Activated naive CD8-positive, alpha-beta T cell treated with anti-CD3 and anti-CD28 coated beads, Interleukin-2, amount 50 U/mL, for 16 hours (primary cell): ENCODE measurements around the gene RHOA.

Experiments
- DNase-seq: peaks from one replicate; pipeline ENCODE4 v3.0.0-alpha.2; 2020; ENCODE audit warnings: low read depth, low spot score

RHOA gene

GRCh38 chr3:49411968-49412631, at the start of gene RHOA, which contains the start of gene TCTA:
Gene RHOA, minus strand, starts transcription at chr3:49411976. Its CDS starts 36,387 bp downstream, at chr3:49375589.
Gene TCTA, plus strand, starts transcription at chr3:49412423. Its CDS starts 4 bp downstream, at chr3:49412427.
- DNase-seq, result peak; percentile 94

DNA sequence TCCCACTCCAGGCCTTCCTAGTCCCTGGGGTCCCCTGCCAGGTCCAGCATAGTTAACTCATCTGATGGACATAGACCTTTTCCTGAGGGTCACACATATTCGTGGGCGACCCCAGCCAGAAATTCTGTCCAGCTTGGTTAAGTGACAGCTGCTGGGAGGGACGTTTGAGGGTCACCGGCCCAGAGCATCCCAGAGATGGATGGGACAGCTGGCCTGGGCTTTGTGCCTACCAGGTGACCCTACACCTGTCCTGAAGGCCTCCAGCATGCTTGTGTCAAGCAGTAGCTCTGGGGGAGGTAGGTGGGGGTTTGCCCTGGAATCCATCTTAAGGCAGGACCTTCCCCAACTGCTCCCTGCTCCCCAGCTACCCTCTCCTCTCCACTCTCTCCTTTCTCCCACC, 49.2 kb upstream of the RHOA start:
- no peak for DNase-seq

- DNase-seq, result no peak
Observed at GRCh38 chr3:49460188-49460890, 48.6 kb upstream of the RHOA start.

- no peak for DNase-seq
Observed at GRCh38 chr3:49456466-49456865, 44.7 kb upstream of the RHOA start.

GRCh38 chr3:49454898-49455681, 43.3 kb upstream of the RHOA start:
- no peak for DNase-seq

DNA sequence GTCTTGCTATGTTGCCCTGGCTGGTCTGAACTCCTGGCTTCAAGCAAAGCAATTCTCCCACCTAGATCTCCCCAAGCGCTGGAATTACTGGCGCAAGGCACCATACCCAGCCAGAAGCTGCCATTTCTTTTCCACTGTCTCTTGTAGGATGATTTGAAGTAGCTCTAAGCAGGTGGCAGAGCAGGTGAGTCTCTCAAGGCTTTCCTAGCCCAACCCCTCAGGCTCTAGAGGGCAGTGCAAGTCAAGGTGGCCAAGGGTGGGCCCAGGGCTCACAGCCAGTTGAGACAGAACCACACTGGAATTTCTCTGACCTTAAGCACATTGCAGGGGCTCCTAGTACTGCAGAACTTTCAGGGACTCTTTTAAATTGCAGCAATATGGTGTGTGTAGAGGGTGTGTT, 42.7 kb upstream of the RHOA start:
- DNase-seq, result no peak

- no peak for DNase-seq
Observed at GRCh38 chr3:49453621-49454020, 41.8 kb upstream of the RHOA start.

DNA sequence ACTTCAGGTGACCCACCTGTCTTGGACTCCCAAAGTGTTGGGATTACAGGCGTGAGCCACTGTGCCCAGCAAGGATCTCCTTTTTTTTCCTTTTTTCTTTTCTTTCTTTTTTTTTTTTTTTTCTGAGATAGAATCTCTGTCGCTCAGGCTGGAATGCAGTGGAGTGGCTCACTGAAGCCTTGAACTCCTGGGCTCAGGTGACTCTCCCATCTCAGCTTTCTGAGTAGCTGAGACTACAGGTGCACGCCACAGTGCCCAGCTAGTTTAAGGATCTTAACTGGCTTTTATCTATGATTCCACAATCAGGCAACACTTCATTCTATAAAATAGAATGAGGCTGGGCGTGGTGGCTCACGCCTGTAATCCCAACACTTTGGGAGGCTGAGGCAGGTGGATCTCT, 33.6 kb upstream of the RHOA start:
- no peak for DNase-seq

DNA sequence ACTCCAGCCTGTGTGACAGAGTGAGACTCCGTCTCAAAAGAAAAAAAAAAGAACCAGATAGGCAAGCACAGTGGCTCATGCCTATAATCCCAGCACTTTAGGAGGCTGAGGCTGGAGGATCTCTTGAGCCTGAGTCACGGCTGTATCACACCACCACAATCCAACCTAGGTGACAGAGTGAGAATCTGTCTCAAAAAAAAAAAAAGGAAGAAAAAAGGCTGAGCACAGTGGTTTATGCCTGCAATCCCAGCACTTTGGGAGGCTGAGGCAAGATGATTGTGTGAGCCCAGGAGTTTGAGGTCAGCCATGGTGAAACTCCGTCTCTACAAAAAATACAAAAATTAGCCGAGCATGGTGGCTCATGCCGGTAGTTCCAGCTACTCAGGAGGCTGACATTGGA, 23.0 kb upstream of the RHOA start:
- DNase-seq, result no peak

DNA sequence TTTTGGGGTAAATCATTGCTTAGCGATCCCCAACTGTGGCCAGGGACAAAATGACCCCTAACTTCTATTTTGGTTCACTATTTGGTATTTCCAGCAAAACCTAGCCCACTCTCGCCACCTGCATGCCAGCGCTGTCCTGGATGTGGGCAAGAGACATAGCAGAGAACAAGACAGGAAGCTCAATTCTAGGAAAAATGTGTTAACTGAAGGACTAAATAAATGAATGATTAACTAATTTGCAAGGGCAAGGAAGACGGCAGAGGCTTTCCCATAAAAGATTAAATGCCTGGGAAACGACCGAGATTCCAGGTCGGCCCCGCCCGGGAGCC, 16.9 kb upstream of the RHOA start:
- DNase-seq, result no peak

- DNase-seq, result no peak
Observed at GRCh38 chr3:49427586-49427985, 15.8 kb upstream of the RHOA start.

DNA sequence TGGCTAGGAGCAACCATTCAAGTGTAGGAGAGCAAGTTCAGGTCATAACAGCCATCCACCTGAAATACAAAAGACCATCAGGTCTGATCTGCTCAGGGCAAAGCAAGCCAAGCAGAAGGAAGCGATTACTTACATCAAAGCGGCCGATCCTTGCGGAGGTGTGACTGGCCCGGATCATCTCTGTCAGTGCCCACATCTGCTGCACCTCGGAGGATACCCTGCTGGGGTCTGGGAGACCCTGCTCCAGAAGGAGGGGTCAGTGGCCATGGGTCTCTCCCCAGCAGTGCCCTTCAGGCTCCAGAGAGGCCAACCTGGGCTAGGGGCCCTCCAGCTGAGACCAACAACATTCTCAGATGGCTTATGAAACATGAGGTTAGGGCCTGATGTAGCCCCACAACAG, 13.0 kb upstream of the RHOA start:
- no peak for DNase-seq

GRCh38 chr3:49422379-49423248, 10.8 kb upstream of the RHOA start, which contains the start of gene AMT:
Gene AMT, minus strand, starts transcription at chr3:49422473. Its CDS starts 23 bp downstream, at chr3:49422450.
- no peak for DNase-seq

GRCh38 chr3:49421890-49422378, 10.2 kb upstream of the RHOA start:
- no peak for DNase-seq

- no peak for DNase-seq
Observed at GRCh38 chr3:49417516-49418120, 5.8 kb upstream of the RHOA start.

DNA sequence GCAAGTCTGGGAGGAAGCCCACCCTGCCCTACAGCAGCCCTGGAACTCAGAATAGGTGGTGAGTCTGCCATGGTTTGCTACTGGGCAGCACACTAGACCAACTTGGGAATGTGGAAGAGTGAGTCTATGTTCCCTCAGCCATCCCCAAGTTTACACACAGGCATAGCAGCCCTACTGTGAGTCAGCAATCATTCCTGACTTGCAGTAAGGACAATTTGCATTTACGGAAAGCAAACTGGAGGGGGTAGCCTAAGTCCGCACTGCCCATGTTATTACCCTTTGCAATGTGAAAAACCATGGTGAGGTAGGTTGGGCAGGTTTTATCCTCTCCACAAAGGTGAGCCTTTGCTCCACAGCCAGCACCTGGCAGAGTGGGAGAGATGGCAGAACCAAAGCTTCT, 5.1 kb upstream of the RHOA start:
- no peak for DNase-seq

GRCh38 chr3:49415931-49416601, 4.3 kb upstream of the RHOA start:
- DNase-seq, result peak; percentile 21

DNA sequence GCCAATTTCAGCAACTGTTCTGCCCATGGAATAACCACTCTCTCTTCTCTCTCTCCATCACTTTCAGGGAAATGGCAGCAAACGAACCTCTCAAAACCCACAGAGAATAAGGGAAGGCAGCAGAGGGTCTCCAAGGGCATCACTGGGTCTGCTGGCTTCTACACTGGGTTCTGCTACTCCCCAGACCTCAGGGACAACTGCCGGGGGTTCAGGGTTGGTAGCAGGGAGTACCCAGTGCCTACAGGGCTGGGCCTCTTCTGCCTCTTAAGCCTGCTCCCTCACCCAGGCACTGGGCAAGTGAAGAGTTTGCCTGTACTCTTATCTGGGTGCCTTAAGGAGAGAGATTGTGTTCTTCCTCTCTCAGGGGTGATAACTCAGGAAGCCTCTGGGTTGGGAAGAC, 3.0 kb upstream of the RHOA start:
- no peak for DNase-seq

GRCh38 chr3:49413338-49413734, 1.6 kb upstream of the RHOA start:
- DNase-seq, result no peak

- no peak for DNase-seq
Observed at GRCh38 chr3:49412632-49413337, 1.0 kb upstream of the RHOA start.
